NOMO-1 treated with dmso at 0.1 percent for 144 hours (cell line): Measurements from ENCODE around the gene TEAD2.

Experiments used
- DNase-seq: peaks from one replicate; lab custom pipeline; 2025; ENCODE audit not compliant: unreplicated experiment; lab: John Stamatoyannopoulos, UW

The TEAD2 gene

DNA sequence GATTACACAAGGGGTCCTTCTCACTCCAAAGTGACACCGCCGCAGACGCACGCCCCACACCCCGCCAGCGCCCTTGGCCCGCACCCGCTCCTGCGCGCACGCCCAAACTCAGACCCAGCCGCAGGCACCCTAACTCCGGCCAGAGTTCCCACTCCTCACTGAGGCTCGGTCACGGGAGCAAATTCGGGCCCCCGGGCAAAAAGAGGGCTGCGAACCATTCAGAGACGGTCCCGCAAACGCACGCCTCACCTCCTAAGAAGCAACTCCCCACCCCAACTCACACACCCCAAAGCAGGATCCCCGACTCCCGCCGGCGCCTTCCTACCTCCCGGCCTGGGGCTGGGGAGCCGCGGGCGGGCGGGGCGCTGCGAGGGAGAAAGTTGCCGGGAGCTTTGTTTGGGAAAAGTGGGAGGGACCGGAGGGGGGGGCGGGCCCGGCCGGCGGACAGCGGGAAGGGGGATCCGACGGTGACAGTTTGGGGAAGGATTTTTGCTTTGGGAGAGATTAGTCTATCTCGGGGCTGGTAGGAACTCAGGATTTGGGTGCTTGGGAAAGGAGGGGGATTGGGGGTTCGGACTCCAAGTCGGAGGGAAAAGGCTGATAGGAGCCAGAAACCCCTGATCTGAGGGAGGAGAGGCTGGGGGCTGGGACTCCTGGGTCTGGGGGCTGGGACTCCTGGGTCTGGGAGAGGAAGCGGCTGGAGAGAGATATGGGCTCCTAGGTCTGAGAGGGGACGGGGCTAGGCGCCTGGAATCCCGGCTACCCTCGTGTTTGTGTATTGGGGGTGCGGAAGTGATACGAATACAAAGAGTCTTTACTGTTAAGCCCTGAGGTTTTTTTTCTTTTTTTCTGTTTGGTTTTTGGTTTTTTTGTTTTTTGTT, at the start of gene TEAD2:
Gene TEAD2, minus strand, starts transcription at position 369 of the 881 bp plus-strand sequence. CDS start 2,341 bp downstream, outside the sequence.
- no peak for DNase-seq

DNA sequence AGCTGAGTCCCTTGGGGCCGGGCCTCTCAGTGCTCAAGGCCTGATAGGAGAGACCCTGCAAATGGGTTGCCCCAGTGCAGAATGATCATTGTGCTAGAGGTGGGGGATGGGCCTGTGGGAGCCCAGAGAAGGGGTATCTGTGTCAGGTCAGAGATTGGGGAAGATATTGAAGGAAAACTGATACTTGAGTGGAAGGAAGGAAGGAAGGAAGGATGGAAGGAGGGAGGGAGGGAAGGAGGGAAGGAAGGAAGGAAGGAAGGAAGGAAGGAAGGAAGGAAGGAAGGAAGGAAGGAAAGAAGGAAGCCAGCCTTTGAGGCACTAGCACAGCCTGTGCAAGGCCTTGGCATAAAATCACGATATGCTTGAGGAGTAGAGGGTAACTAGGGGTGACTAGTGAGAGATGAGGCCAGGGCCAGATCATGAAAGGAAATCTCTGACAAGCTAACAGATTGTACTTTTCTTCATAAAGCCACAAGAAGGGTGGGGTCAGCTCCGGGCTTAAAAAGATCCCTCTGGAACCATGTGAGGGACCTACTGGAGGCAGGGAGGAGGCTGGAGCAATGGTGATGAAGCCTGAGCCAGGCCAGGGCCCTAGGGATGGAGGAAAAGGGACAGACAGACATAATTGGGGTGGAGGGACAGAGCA, 49.6 kb upstream of the TEAD2 start:
- no peak for DNase-seq

DNA sequence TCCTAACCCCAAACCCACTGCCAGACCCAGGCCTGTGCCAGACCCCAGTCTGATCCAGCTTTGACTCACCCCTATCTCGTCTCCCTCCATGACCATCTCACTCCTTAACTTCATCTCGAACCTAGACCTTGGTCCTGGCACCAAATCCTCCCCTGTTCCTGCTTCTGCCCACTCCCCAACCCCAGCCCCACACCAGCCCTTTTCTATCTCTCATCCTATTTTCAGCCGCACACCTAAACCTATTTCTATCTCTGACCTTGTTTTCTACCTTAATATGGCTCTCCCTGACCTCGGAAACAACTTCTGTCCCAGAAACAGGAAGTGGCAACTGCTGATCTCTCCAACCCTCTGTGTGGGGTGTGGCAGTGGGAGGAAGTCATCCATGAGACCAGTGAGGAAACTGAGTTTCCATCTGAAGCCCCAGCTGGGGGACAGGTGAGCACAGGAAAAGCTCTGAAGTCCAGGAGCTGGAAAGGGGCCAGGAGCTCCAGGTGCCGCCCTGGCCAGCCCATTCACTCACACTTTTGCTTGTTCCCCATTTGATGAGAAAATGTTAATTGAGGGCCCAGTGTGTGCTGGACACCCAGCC, 47.3 kb upstream of the TEAD2 start:
- peak; percentile 67 for DNase-seq

DNA sequence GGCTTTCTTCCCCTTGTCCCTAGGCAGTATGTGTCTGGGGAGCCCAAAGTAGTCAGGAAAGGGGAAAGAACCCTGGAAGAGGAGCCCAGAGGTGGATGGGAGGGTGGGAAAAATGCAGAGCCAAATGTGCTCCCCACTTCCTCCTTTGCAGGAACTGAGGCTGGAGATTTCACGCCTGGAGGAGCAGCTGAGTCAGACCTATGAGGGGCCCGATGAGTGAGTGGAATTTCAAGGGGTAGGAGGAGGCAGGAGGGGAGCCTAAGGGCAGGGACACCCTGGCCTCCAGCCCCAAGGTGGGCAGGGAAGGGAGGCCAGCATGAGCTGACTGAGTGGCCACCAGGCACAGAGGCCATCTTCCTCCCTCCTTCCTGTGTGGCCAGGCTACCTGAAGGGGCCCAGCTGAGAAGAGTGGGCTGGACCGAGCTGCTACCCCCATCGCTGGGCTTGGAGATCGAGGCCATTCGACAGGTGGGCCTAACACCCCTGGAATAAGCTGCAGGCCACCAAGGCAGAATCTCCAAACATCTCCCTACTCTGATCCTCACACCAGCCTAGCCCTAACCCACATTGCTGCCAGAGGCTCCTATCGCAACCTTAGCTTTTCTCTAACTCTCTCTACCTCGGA, 46.7 kb upstream of the TEAD2 start:
- no peak for DNase-seq

DNA sequence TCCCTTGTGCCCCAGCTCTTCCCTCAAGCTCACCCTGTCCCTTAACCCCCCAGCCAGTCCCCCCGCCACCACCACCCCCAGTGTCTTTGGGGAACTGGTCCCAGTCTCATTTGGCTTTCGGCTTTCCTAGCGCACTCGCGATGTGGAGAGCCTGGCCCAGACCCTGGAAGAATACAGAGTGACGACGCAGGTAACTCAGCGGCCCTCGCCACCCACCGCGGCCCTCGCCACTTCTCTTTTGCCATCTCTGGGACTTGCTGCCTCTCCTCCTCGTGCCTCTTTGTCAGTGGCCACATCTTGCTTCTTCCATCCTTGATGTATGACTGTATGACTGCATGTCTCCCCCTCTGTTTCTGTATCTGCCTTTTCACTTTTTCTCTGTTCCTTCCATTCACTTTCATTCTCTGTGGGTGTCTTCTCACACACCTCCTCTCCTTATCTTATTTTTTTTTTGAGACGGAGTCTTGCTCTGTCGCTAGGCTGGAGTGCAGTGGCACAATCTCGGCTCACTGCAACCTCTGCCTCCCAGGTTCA, 45.3 kb upstream of the TEAD2 start:
- no peak for DNase-seq

DNA sequence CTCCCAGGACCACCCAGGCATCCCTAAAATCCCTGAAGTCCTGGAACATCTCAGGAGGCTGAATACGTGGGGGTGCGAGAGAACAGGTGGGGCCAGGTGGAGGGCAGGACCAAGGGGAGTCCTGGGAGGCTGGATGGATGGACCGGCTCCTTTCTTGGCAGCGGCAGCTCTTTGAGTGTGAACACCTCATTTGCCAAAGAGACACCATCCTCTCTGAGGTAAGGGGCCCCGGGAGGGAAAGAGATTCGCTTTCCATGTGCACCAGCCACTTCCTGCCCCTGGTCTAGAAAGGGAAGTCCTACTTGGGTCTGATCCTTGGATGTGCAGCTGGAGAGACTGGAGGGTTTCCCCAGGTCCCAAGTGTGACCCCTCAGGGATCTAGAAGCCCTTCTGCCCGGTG, 44.9 kb upstream of the TEAD2 start:
- DNase-seq, result no peak

DNA sequence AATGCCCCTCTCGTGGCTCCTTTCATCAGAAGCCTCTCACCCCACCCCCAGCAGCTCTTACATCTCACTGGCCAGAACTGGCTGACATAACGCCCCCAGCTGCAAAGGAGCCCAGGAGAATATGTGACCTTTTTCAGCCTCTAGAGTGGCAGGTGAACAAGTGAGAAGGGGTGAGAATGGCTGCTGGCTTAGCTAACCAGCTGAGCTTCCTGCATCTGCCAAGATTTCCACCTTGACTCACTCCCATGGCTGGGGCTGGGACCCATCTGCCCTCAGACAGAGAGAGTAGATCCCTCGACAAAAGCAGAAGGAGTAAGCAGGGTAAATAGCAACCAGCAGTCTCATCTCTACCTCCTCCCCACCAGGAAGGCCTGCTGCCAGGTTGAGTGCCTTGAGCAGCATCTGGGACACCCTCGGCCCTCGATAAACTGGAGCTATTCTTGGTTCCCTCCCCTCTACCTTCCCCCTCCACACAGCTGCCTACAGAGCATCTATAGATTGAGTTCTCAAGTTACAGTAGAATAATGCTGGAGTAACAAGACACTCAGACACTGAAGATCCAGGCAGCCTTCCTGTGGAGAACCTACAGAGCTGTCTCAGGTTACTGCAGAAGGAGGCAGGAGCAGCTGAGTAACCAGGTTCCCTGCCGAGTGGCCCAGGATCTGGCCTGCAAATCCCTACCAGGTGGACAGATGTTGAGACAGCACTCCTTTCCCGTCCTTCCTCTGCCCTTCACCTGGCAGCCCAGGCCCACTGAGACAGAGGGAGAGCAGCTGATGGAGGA, 41.4 kb upstream of the TEAD2 start:
- no peak for DNase-seq

DNA sequence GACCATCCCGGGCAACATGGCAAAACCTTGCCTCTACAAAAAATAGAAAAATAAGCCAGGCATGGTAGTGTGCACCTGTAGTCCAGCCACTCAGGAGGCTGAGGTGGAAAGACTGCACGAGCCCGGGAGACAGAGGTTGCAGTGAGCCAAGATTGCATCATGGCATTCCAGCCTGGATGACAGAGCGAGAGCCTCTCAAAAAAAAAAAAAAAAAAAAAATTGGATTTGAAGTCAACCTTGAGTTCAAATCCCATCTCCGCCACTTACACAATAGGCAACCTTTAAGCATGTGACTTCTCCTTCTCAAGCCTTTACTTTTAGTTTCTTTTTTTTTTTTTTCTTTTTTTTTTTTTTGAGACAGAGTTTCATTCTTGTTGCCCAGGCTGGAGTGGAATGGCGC, 37.8 kb upstream of the TEAD2 start:
- no peak for DNase-seq

DNA sequence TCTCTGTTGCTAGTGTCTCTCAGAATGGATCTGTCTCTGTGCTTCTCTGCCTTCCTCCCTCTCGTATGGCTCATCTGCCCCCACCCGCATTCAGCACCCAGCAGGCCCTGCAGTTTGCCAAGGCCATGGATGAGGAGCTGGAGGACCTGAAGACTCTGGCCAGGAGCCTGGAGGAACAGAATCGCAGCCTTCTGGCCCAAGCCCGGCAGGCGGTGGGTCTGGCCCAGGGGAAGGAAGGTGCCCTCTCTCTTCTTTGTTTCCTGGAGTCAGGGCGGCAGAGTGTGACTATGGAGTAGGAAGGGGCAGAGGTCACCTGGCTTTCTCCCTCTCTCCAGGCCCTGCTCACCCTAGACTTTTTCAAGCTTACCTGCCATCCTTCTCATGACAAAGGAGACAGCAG, 36.7 kb upstream of the TEAD2 start:
- no peak for DNase-seq

DNA sequence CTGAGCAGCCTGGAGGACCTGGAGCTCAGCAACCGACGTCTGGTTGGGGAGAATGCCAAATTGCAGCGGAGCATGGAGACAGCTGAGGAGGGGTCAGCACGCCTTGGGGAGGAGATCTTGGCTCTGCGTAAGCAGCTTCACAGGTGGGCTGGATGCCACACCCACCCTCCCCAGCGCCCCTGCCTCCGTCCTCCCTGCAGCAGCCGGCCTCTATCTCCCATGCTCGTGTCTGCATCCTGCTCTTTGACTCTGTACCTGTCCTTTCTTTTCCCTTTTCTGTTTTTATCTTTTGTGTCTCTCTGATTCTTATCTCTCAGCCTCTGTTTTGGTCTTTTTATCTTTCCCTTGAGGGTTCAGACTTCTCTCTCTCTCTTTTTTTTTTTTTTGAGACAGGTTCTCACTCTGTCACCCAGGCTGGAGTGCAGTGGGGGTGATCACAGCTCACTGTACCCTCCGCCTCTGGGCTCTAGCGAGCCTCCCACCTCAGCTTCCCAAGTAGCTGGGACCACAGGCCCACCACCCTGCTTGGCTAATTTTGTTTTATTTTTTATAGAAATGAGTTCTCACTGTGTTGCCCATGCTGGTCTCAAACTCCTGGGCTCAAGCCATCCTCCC, 35.9 kb upstream of the TEAD2 start:
- DNase-seq, result no peak

DNA sequence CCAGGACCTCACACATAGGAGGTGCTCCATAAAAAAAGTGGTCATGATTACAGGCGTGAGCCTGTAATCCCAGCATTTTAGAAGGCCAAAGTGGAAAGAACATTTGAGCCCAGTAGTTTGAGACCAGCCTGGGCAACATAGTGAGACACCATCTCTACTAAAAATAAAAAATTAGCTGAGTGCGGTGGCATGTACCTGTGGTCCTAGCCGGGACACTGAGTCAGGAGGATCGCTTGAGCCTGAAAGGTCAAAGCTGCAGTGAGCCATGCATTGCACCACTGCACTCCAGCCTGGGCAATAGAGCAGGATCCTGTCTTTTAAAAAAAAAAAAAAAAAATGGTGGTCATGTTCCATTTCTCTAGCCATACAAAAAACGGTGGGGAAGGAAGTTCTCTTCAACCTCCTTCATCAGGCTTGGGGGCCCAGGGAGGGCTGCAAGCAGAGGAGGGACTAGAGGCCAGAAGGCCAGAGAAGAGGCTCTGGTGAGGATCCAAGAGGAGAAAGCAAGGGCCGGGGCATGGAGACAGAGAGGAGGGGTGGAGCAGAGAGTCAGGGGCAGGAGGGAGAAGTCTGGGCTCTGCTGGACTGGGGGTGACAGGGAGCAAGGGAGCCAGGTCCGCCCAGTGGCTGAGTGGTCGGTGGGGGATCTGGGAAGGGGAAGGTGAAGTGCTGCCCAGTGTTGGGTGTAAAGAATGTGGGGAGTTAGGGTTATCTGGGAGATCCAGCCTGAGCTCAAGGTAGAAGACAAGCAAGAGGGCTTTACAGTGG, 34.7 kb upstream of the TEAD2 start:
- DNase-seq, result no peak

DNA sequence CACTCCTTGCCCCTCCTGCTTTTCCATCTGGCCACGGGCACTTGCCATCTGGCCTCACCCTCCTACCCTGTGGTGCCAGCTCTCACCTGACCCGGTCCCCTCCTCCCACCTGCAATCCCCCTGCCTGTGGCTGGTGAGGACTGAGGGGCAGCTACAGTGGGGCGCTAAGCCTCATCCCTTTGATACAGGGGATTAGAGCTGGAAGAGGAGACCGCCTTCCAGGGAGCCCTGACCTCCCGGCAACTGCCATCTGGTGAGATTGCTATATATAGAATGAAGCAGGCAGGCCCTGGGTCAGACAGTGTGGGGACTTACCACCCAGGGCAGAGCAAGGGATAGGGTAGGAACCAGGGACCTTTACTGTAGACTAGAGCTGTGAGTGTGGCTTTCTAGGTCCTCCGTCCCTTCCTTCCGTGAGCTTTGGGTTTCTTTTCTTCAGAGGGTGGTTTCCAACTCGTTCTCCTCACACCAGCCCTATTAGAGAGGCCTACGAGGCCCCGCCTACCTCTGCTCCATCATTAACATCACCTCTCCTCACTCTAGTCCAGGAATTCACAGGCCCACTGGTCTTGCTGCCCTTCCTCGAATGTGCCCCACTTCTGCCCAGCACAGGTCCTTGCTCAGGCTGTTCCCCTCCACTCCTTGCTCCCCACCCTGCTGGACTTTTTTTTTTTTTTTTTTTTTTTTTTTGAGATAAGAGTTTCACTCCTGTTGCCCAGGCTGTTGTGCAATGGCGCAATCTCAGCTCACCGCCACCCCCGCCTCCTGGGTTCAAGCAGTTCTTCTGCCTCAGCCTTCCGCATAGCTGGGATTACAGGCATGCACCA, 33.6 kb upstream of the TEAD2 start:
- DNase-seq, result no peak

DNA sequence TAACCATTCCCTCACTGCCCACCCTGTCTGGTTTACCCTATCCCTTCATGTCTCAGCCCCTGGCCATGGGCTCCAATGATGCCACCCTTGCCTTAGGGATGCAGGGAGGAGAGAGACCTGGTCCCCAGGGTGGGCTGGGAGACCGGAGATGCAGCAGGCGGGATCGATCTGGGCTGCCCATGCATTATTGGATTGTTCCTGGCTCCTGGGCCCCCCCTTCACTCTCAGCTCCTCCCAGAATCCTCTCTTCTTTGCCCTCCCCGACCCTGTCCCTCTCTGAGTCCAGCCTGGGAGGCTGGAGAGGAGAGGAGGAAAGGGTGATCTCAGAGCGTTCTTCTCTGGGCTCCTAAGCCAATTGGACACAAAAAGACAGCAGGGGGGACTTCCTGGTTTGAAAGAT, 31.7 kb upstream of the TEAD2 start:
- no peak for DNase-seq

DNA sequence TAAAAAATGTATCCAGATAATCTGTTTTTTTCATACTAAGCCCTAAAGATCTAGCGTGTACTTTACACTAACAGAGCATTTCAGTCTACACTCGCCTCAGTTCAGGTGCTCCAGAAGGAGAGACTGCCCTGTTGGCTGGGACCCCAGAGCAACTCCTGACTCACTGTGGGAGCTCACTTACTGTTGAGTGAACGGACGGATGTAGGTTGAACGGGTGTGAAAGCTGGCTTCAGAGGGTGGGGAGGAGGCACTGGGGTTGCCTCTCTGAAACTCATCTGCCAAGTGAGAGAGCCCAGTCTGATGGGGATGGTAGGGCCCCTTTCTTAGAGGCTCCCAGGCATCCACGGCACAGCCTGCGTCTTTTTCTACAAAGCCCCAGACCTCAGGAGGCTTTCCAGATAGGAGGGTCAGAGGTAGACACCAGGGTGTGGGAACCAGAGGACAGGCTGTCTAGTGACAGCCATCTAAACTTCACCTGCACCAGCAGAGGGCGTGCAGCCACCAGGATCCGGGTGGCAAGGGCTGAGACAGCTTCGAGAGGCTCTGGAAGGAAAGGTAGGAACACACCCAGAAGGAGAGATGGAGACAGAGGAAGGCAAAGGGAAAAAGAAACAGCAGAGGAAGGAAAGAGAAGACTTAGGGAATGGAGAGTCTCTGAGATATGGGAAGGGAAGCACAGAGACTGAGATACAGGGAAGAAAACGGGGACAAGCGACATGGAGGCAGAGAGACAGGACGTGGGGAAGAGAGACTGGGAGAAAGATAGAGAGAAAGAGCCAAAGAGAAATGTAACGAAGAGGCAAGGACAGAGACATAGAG, 29.6 kb upstream of the TEAD2 start:
- peak; percentile 42 for DNase-seq

DNA sequence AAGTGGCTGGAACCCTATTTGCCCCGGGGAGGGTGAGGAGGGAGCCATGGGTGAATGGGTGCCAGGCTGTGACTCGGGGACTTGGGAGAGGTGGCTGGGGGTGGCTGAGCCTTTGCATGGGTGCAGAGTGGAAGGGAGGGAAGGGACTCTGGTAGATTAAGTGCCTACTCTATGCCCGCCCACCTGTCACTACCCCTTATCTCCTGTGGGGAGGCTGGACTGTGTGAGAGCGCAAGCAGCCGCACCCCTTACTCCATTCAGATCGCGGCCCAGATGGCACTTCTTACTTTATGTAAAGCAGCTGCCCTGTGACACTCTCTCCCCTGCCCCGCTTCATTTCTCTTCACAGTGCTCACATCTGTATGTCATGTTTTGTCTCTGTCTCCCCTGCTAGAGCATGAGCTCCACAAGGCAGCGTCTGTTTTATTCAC, 28.7 kb upstream of the TEAD2 start:
- no peak for DNase-seq

DNA sequence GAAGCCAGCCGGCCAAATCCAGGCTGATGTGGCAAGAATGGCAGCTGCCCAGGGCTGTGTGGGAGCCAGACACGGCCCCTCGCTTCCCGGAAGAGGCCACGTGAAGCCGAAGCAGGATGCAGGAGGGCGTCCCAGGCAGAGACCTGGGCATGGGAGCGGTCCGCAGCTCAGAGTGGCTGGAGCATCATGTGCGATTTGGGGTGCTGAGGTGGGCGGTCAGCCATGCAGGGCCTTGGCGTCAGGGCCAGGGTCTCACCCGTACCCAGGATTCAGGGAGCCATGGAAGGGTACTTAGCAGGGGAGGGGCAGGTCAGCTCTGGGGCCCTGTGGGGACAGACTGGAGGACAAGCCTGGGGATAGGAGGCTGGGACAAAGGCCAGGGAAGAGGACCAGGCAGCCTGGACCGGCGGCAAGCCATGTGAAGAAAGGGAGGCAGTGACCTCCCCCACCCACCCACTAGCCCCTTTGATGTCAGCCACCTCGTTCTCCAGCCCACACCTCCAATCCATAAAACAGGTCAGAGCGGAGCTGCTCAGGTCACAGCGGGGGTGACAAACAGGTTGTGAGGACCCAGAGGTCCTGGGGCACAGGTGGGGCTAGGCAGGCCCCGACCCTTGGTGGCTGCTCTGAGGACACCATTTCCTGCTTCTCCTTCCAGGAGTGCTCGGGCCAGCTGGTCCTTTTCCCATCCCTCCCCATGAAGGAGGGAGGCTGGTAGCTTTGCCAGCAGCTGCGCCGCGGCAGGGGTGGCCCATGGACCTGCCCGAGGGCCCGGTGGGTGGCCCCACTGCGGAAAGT, 28.1 kb upstream of the TEAD2 start:
- no peak for DNase-seq

DNA sequence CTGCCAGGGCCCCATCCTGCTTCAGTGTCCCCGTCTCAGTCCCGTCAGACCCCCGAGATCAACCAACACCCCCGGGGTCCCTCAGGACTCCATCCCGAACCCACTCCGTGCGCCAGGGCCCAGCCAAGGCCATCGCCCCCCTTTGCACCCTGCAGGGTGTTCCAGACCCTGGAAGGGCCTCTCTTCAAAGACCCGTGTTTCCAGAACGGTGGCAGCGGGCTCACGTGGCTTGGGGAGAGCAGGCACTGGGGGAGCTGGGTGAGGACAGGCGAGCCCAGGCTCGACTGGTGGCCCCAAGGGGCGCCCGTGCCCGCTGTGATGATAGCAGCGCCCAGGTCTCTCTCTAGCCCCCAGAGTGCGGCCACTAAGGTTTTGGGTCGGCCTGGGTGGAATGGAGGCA, 27.2 kb upstream of the TEAD2 start:
- no peak for DNase-seq
